ENCODE measurements around the gene MGRN1.
A peak's percentile ranks its signal among the peaks of the same experiment; 100 is the strongest.

The MGRN1 gene

DNA sequence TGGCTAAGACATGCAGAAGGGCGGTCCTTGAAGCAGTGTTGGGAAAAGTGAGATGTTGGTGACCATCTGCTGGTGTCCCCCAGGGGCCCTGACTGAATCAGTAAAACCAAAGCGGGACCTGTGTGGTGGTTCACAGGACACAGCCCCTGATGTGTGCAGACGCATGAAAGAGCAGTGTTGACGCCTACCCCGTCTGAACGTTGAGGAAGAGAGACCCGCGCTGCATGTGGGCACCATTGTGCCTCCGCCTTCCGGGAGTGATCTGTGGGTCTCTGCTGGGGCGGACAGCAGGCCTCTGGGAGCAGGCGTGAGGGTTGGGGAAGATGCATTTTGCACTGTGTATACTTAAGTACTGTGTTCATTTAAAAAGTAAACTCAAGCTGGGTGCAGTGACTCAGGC lies 31.6 kb downstream of the MGRN1 start:
- ChIA-PET POLR2A (no interaction called here), CTCF (no interaction called here)
- Histone ChIP-seq H3K27ac (ENCODE audit: extremely low read depth, low read depth, low read length) (no peak overlapping the region), H3K36me3 (ENCODE audit: control insufficient read depth in 2 of 2, insufficient read depth in 1 of 2, low read length in 2 of 2) (peaks cover 4 to 82% of the 10 kb centered on the region in 2 experiments; a peak in 2 of 3 replicates), H3K9me3 (ENCODE audit: control insufficient read depth, insufficient read depth, low read depth, low read length) (no peaks in the 10 kb centered on the region), H3K4me1 (ENCODE audit: control insufficient read depth, insufficient read depth, low read length) (no peaks in the 10 kb centered on the region), H3K4me3 (ENCODE audit: low read depth, low read length) (no peak overlapping the region)
- TF ChIP-seq ZEB2 (tag by site-specific recombination; IDR thresholded peaks at IDR 0.05) (no peak), ZNF707 (tag by site-specific recombination; IDR thresholded peaks at IDR 0.05) (no peak), ZNF174 (tag by site-specific recombination; IDR thresholded peaks at IDR 0.05) (no peak), ZNF548 (tag by site-specific recombination; IDR thresholded peaks at IDR 0.05) (no peak), ZNF654 (tag by site-specific recombination; IDR thresholded peaks at IDR 0.05; ENCODE audit: low read depth) (no peak), ZNF529 (tag by site-specific recombination; IDR thresholded peaks at IDR 0.05; ENCODE audit: insufficient replicate concordance) (no peak)

DNA sequence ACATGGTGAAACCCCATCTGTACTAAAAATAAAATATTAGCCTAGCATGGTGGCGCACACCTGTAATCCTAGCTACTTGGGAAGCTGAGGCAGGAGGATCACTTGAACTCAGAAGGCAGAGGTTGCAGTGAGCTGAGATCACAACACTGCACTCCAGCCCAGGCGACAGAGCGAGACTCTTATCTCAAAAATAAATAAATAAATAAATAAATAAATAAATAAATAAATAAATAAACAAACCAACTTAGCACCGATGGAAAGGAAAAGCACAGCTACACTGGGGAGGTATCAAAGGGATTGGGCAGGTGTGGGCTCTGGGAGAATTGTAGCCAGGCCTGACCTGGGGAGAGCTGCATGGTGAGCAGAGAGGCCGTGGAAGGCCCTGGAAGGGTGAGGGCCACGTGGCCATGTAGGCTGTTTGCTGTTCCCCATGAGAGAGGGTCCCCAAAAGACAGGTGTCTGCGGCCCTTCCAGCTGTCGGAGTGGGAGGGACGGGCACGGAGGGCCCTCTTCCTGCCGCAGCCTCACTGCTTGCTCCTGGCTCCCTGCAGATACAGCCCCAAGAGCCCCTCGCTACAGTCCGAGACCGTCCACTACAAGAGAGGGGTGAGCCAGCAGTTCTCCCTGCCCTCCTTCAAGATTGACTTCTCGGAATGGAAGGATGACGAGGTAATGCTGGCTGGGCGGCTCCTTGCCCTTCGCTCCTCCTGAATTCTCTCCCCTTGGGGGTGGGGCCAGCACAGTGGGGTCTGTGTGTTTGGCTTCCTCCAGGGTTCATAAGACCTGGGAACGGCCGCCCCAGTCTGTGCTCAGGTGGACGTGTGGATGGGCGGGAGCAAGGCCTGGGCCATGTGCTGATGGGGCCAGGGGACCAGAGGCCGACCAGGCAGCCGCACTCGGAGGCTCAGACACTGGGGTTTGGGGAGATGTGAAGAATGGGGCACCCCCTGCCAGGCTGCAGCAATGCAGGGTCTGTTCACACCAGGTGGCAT lies 32.4 kb downstream of the MGRN1 start:
- Histone ChIP-seq H3K4me1 (ENCODE audit: control insufficient read depth, insufficient read depth, low read length) (no peaks in the 10 kb centered on the region), H3K4me3 (ENCODE audit: low read depth, low read length) (no peak overlapping the region)
- no peak for TF ChIP-seq ZNF530 (tag by site-specific recombination; IDR thresholded peaks at IDR 0.05; ENCODE audit: low read depth)
- TF ChIP-seq, protein P1, sequence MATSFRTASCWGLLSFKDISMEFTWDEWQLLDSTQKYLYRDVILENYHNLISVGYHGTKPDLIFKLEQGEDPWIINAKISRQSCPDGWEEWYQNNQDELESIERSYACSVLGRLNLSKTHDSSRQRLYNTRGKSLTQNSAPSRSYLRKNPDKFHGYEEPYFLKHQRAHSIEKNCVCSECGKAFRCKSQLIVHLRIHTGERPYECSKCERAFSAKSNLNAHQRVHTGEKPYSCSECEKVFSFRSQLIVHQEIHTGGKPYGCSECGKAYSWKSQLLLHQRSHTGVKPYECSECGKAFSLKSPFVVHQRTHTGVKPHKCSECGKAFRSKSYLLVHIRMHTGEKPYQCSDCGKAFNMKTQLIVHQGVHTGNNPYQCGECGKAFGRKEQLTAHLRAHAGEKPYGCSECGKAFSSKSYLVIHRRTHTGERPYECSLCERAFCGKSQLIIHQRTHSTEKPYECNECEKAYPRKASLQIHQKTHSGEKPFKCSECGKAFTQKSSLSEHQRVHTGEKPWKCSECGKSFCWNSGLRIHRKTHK (tag by site-specific recombination; IDR thresholded peaks at IDR 0.05) = no peak
- no peak for TF ChIP-seq ZXDB (tag by site-specific recombination; IDR thresholded peaks at IDR 0.05)
- TF ChIP-seq SCRT1 (tag by site-specific recombination; IDR thresholded peaks at IDR 0.05; ENCODE audit: borderline replicate concordance) = no peak
- TF ChIP-seq OVOL3 (tag by site-specific recombination; IDR thresholded peaks at IDR 0.05) = no peak
- peak; percentile 52 for TF ChIP-seq ZNF426 (tag by site-specific recombination; IDR thresholded peaks at IDR 0.05)
- TF ChIP-seq ZBTB8A (tag by site-specific recombination; IDR thresholded peaks at IDR 0.05) = peak; percentile 50
- 0 out of 2 replicates have a peak, but pooled peaks have one; percentile 55 for TF ChIP-seq ZNF560 (tag by site-specific recombination; IDR thresholded peaks at IDR 0.05; ENCODE audit: borderline replicate concordance)
- TF ChIP-seq, protein P2, sequence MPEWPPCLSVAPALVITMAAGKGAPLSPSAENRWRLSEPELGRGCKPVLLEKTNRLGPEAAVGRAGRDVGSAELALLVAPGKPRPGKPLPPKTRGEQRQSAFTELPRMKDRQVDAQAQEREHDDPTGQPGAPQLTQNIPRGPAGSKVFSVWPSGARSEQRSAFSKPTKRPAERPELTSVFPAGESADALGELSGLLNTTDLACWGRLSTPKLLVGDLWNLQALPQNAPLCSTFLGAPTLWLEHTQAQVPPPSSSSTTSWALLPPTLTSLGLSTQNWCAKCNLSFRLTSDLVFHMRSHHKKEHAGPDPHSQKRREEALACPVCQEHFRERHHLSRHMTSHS (tag by site-specific recombination; IDR thresholded peaks at IDR 0.05) = no peak
- TF ChIP-seq ZNF433 (tag by site-specific recombination; IDR thresholded peaks at IDR 0.05; ENCODE audit: low read depth) = 0 out of 2 replicates have a peak, but pooled peaks have one; percentile 38
- no peak for TF ChIP-seq ZNF23 (tag by site-specific recombination; IDR thresholded peaks at IDR 0.05; ENCODE audit: borderline replicate concordance)
- TF ChIP-seq ZNF341 (tag by site-specific recombination; IDR thresholded peaks at IDR 0.05; ENCODE audit: low read depth) = no peak
- TF ChIP-seq ZNF394 (tag by site-specific recombination; IDR thresholded peaks at IDR 0.05; ENCODE audit: borderline replicate concordance) = peak; percentile 72; the same call in 1 of the 2 replicates
- no peak for TF ChIP-seq ZNF175 (tag by site-specific recombination; IDR thresholded peaks at IDR 0.05)
- TF ChIP-seq ZNF664 (tag by site-specific recombination; IDR thresholded peaks at IDR 0.05) = 0 out of 2 replicates have a peak, but pooled peaks have one; percentile 13
- TF ChIP-seq, protein P3, sequence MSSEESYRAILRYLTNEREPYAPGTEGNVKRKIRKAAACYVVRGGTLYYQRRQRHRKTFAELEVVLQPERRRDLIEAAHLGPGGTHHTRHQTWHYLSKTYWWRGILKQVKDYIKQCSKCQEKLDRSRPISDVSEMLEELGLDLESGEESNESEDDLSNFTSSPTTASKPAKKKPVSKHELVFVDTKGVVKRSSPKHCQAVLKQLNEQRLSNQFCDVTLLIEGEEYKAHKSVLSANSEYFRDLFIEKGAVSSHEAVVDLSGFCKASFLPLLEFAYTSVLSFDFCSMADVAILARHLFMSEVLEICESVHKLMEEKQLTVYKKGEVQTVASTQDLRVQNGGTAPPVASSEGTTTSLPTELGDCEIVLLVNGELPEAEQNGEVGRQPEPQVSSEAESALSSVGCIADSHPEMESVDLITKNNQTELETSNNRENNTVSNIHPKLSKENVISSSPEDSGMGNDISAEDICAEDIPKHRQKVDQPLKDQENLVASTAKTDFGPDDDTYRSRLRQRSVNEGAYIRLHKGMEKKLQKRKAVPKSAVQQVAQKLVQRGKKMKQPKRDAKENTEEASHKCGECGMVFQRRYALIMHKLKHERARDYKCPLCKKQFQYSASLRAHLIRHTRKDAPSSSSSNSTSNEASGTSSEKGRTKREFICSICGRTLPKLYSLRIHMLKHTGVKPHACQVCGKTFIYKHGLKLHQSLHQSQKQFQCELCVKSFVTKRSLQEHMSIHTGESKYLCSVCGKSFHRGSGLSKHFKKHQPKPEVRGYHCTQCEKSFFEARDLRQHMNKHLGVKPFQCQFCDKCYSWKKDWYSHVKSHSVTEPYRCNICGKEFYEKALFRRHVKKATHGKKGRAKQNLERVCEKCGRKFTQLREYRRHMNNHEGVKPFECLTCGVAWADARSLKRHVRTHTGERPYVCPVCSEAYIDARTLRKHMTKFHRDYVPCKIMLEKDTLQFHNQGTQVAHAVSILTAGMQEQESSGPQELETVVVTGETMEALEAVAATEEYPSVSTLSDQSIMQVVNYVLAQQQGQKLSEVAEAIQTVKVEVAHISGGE (tag by site-specific recombination; conservative IDR thresholded peaks at IDR 0.05; ENCODE audit: low read depth) = peak; percentile 52; the same call in 1 of the 2 replicates
- peak; percentile 65 for TF ChIP-seq ZNF266 (tag by site-specific recombination; IDR thresholded peaks at IDR 0.05; ENCODE audit: low read depth)
- TF ChIP-seq YY1 (tag by site-specific recombination; IDR thresholded peaks at IDR 0.05) = no peak
- TF ChIP-seq ZBTB21 (tag by site-specific recombination; IDR thresholded peaks at IDR 0.05) = no peak
- TF ChIP-seq ZNF10 (tag by site-specific recombination; IDR thresholded peaks at IDR 0.05) = no peak
- 0 out of 2 replicates have a peak, but pooled peaks have one; percentile 36 for TF ChIP-seq ZNF292 (tag by site-specific recombination; IDR thresholded peaks at IDR 0.05; ENCODE audit: borderline replicate concordance, low read depth)
- TF ChIP-seq REPIN1 (tag by site-specific recombination; IDR thresholded peaks at IDR 0.05; ENCODE audit: low read depth) = no peak

More for the DNA sequence above, 32.4 kb downstream of the MGRN1 start:
- CTCF ChIA-PET = no interaction called here
- peaks cover 4 to 82% of the 10 kb centered on the region in 2 experiments; a peak in 2 of 3 replicates for H3K36me3 ChIP-seq (ENCODE audit: control insufficient read depth in 2 of 2, insufficient read depth in 1 of 2, low read length in 2 of 2)
- H3K9me3 ChIP-seq (ENCODE audit: control insufficient read depth, insufficient read depth, low read depth, low read length) = no peaks in the 10 kb centered on the region
- no peak overlapping the region for H3K27ac ChIP-seq (ENCODE audit: extremely low read depth, low read depth, low read length)
- POLR2A ChIA-PET = no interaction called here
